GM23248 (cell line): ENCODE data around the gene YWHAG. TPM values are rescaled to one million over a fixed set of nuclear protein-coding genes. Genes with fewer than 3 reads are reported as not detected.

ENCODE experiments used
- DNase-seq: peaks from one replicate; pipeline ENCODE4 v3.0.0-alpha.2; 2015
- H2AFZ ChIP-seq: fragments of 200-600 bp; sonication (generic); 2 replicates; pipeline ENCODE4 v1.6.1; 2016; ENCODE audit warnings: antibody characterized with exemption
- H3F3A ChIP-seq: fragments of 200-600 bp; sonication (generic); 2 replicates; pipeline ENCODE4 v1.6.1; 2016; ENCODE audit warnings: mild to moderate bottlenecking, antibody characterized with exemption, mixed run types; ENCODE audit not compliant: insufficient read depth
- H3K27ac ChIP-seq: fragments of 200-600 bp; sonication (generic); 2 replicates; pipeline ENCODE4 v1.5.1; 2016; ENCODE audit warnings: mild to moderate bottlenecking
- H3K27me3 ChIP-seq: fragments of 200-600 bp; sonication (generic); replicated peaks from 2 replicates; pipeline ENCODE4 v1.6.1; 2016; ENCODE audit warnings: mild to moderate bottlenecking; ENCODE audit not compliant: insufficient read depth
- H3K36me3 ChIP-seq: fragments of 200-600 bp; sonication (generic); 2 replicates; pipeline ENCODE4 v1.6.1; 2016; ENCODE audit warnings: low read depth, mild to moderate bottlenecking
- H3K4me1 ChIP-seq: fragments of 200-600 bp; sonication (generic); 2 replicates; pipeline ENCODE4 v1.6.1; 2016; ENCODE audit warnings: mild to moderate bottlenecking; ENCODE audit not compliant: insufficient read depth
- H3K4me2 ChIP-seq: fragments of 200-600 bp; sonication (generic); one replicate; pipeline ENCODE4 v1.6.1; 2016; ENCODE audit warnings: mild to moderate bottlenecking; ENCODE audit not compliant: unreplicated experiment
- H3K4me3 ChIP-seq: fragments of 200-600 bp; sonication (generic); 2 replicates; pipeline ENCODE4 v1.5.1; 2016; ENCODE audit warnings: mild to moderate bottlenecking
- H3K79me2 ChIP-seq: fragments of 200-600 bp; sonication (generic); 2 replicates; pipeline ENCODE4 v1.6.1; 2016; ENCODE audit warnings: mild to moderate bottlenecking; ENCODE audit not compliant: insufficient read depth
- H3K9ac ChIP-seq: fragments of 200-600 bp; sonication (generic); 2 replicates; pipeline ENCODE4 v1.6.1; 2016; ENCODE audit warnings: mild to moderate bottlenecking
- H3K9me2 ChIP-seq: fragments of 200-600 bp; sonication (generic); 2 replicates; pipeline ENCODE4 v1.6.1; 2016; ENCODE audit warnings: mixed run types, mild to moderate bottlenecking, moderate library complexity; ENCODE audit not compliant: insufficient read depth
- H3K9me3 ChIP-seq: fragments of 200-600 bp; sonication (generic); one replicate; pipeline ENCODE4 v1.6.1; 2017; ENCODE audit warnings: low read depth
- H4K20me1 ChIP-seq: fragments of 200-600 bp; sonication (generic); 2 replicates; pipeline ENCODE4 v1.6.0; 2016; ENCODE audit not compliant: insufficient read depth
- EZH2 ChIP-seq: fragments of 200-600 bp; sonication (generic); IDR thresholded peaks from 2 replicates; pipeline ENCODE4 v1.6.1; 2018; ENCODE audit warnings: antibody characterized with exemption, mild to moderate bottlenecking; ENCODE audit not compliant: insufficient read depth, poor library complexity, severe bottlenecking
- EZH2phosphoT487 ChIP-seq: fragments of 200-600 bp; sonication (generic); IDR thresholded peaks from 2 replicates; pipeline ENCODE4 v1.6.1; 2018; ENCODE audit warnings: antibody characterized with exemption, moderate library complexity, mild to moderate bottlenecking, low read depth; ENCODE audit not compliant: insufficient read depth
- WGBS, 2 experiments: methylation state at CpG; one replicate each; pipeline ENCODE4 v1.1.6; 2015 to 2017; ENCODE audit warnings: low lambda C conversion rate in 2 of 2, low coverage in 1 of 2; ENCODE audit errors: missing lambda C conversion rate in 2 of 2; 5-methylcytosine and 5-hydroxymethylcytosine counted together
- in situ Hi-C: fragments of 300-500 bp; cut with MboI; formaldehyde crosslinking; loops from 2 replicates; pipeline ENCODE4 v1.15.0; 2020
- polyA plus RNA-seq: library from polyadenylated mRNA; unstranded; fragments of >200 nt; fragmentation: Nextera tagmentation; extraction: Ambion mirVana; gene quantifications from 2 replicates; pipeline ENCODE4 v1.2.1, GENCODE V29; 2016
- total RNA-seq: library from RNA; depleted of rRNA; stranded (reverse); fragments of >200 nt; shearing (Covaris generic); gene quantifications from 2 replicates; pipeline ENCODE4 v1.2.3, GENCODE V29; 2014

Gene YWHAG
- total and polyA plus RNA-seq, 2 experiments from 2014 or later = 28.4 to 56.0 TPM

- H2AFZ ChIP-seq = no peak overlapping the region
- peak overlapping the region; percentile 97 for H3K27ac ChIP-seq
- no peaks in the 10 kb centered on the region for H3K9me3 ChIP-seq
- H3K9me2 ChIP-seq = no peaks in the 10 kb centered on the region
- peaks cover 51% of the 10 kb centered on the region for H3F3A ChIP-seq
- H3K9ac ChIP-seq = peak overlapping the region; percentile 99
- peak; percentile 80 for DNase-seq
- TF ChIP-seq EZH2phosphoT487 = no peak
- no peak for TF ChIP-seq EZH2
- H3K36me3 ChIP-seq = peaks cover 29% of the 10 kb centered on the region
- H3K4me3 ChIP-seq = peak overlapping the region; percentile 99
- H3K79me2 ChIP-seq = peaks cover 68% of the 10 kb centered on the region
- in situ Hi-C loops = no loop called here
- H4K20me1 ChIP-seq = peaks cover 40% of the 10 kb centered on the region; the same call in 1 of the 2 replicates
- peaks cover 34% of the 10 kb centered on the region for H3K4me1 ChIP-seq
- peak overlapping the region; percentile 95 for H3K4me2 ChIP-seq
- WGBS, 2 experiments = 48% methylated on average over 6 of the region's 6 CpGs
- no peaks in the 10 kb centered on the region for H3K27me3 ChIP-seq
Measured at GRCh38 chr7:76356823-76357222, 2.0 kb downstream of the YWHAG start.

- peaks cover 75% of the 10 kb centered on the region for H3K79me2 ChIP-seq
- H3K4me2 ChIP-seq = peak overlapping the region; percentile 95
- peak; percentile 53 for DNase-seq
- in situ Hi-C loops = no loop called here
- peak overlapping the region; percentile 99 for H3K4me3 ChIP-seq
- H3K27me3 ChIP-seq = no peaks in the 10 kb centered on the region
- 74 to 76% methylated on average over 4 of the region's 4 CpGs for WGBS, 2 experiments
- H3K9me2 ChIP-seq = no peaks in the 10 kb centered on the region
- H2AFZ ChIP-seq = no peak overlapping the region
- H3K4me1 ChIP-seq = peaks cover 40% of the 10 kb centered on the region
- H3K27ac ChIP-seq = peak overlapping the region; percentile 97
- TF ChIP-seq EZH2phosphoT487 = no peak
- TF ChIP-seq EZH2 = no peak
- no peaks in the 10 kb centered on the region for H3K9me3 ChIP-seq
- H3K9ac ChIP-seq = peak overlapping the region; percentile 99
- peaks cover 53% of the 10 kb centered on the region for H3F3A ChIP-seq
- H3K36me3 ChIP-seq = peaks cover 29% of the 10 kb centered on the region
- H4K20me1 ChIP-seq = peaks cover 48% of the 10 kb centered on the region; the same call in 1 of the 2 replicates
Measured at GRCh38 chr7:76356115-76356514, 2.7 kb downstream of the YWHAG start.

GRCh38 chr7:76354981-76355730, 3.6 kb downstream of the YWHAG start:
- TF ChIP-seq EZH2 (no peak), EZH2phosphoT487 (no peak)
- H3K4me3 ChIP-seq = peak overlapping the region; percentile 99
- no peaks in the 10 kb centered on the region for H3K27me3 ChIP-seq
- H4K20me1 ChIP-seq = peaks cover 57% of the 10 kb centered on the region; the same call in 1 of the 2 replicates
- no peak overlapping the region for H2AFZ ChIP-seq
- H3K4me2 ChIP-seq = peak overlapping the region; percentile 95
- H3F3A ChIP-seq = peaks cover 62% of the 10 kb centered on the region
- no peak overlapping the region for H3K9ac ChIP-seq
- DNase-seq = no peak
- peak overlapping the region; percentile 97; the same call in 1 of the 2 replicates for H3K27ac ChIP-seq
- in situ Hi-C loops = no loop called here
- peaks cover 29% of the 10 kb centered on the region for H3K36me3 ChIP-seq
- peaks cover 85% of the 10 kb centered on the region for H3K79me2 ChIP-seq
- no peaks in the 10 kb centered on the region for H3K9me3 ChIP-seq
- no peaks in the 10 kb centered on the region for H3K9me2 ChIP-seq
- H3K4me1 ChIP-seq = peaks cover 48% of the 10 kb centered on the region
- WGBS, 2 experiments = 86 to 90% methylated on average over 9 of the region's 9 CpGs

GRCh38 chr7:76354516-76354915, 4.3 kb downstream of the YWHAG start:
- H3K36me3 ChIP-seq = peaks cover 36% of the 10 kb centered on the region
- H2AFZ ChIP-seq = no peak overlapping the region
- no peak for DNase-seq
- peaks cover 42% of the 10 kb centered on the region for H3K4me1 ChIP-seq
- H3F3A ChIP-seq = peaks cover 63% of the 10 kb centered on the region
- no peak overlapping the region for H3K27ac ChIP-seq
- no peak overlapping the region for H3K4me2 ChIP-seq
- H3K9me2 ChIP-seq = no peaks in the 10 kb centered on the region
- no peak for TF ChIP-seq EZH2phosphoT487
- TF ChIP-seq EZH2 = no peak
- no peaks in the 10 kb centered on the region for H3K9me3 ChIP-seq
- H3K79me2 ChIP-seq = peaks cover 91% of the 10 kb centered on the region
- no peak overlapping the region for H3K4me3 ChIP-seq
- no peak overlapping the region for H3K9ac ChIP-seq
- 69 to 71% methylated on average over 4 of the region's 4 CpGs for WGBS, 2 experiments
- H3K27me3 ChIP-seq = no peaks in the 10 kb centered on the region
- in situ Hi-C loops = no loop called here
- H4K20me1 ChIP-seq = peaks cover 64% of the 10 kb centered on the region; the same call in 1 of the 2 replicates
